GM21447 (cell line): Measurements from ENCODE around the gene COL10A1.

Experiments
- ATAC-seq: cut with Tn5 transposase; IDR thresholded peaks from one replicate; pipeline ENCODE4 v1.9.1; 2021; ENCODE audit not compliant: unreplicated experiment

Gene COL10A1

GRCh38 chr6:116126032-116126431, at the start of gene COL10A1:
Gene COL10A1 (minus strand): TSS chr6:116126132. CDS start chr6:116125492, 640 bp downstream.
- ATAC-seq = no peak

GRCh38 chr6:116175344-116175743, 49.4 kb upstream of the COL10A1 start:
- ATAC-seq = no peak

GRCh38 chr6:116173928-116174327, 48.0 kb upstream of the COL10A1 start:
- no peak for ATAC-seq

- no peak for ATAC-seq
Measured at GRCh38 chr6:116170358-116171057, 44.6 kb upstream of the COL10A1 start.

- no peak for ATAC-seq
Measured at GRCh38 chr6:116169880-116170279, 43.9 kb upstream of the COL10A1 start.

GRCh38 chr6:116168148-116168547, 42.2 kb upstream of the COL10A1 start:
- no peak for ATAC-seq

- ATAC-seq = no peak
Measured at GRCh38 chr6:116166369-116166768, 40.4 kb upstream of the COL10A1 start.

GRCh38 chr6:116165596-116165995, 39.7 kb upstream of the COL10A1 start:
- ATAC-seq = peak; percentile 63

GRCh38 chr6:116159782-116160524, 34.0 kb upstream of the COL10A1 start:
- no peak for ATAC-seq

GRCh38 chr6:116158641-116159040, 32.7 kb upstream of the COL10A1 start:
- no peak for ATAC-seq

GRCh38 chr6:116157391-116157790, 31.5 kb upstream of the COL10A1 start:
- no peak for ATAC-seq

GRCh38 chr6:116156405-116157326, 30.7 kb upstream of the COL10A1 start:
- ATAC-seq = no peak

GRCh38 chr6:116154887-116155286, 29.0 kb upstream of the COL10A1 start:
- no peak for ATAC-seq

GRCh38 chr6:116152620-116153019, 26.7 kb upstream of the COL10A1 start:
- no peak for ATAC-seq

- ATAC-seq = no peak
Measured at GRCh38 chr6:116145803-116146675, 20.1 kb upstream of the COL10A1 start.

- no peak for ATAC-seq
Measured at GRCh38 chr6:116144605-116145004, 18.7 kb upstream of the COL10A1 start.

- no peak for ATAC-seq
Measured at GRCh38 chr6:116139917-116140316, 14.0 kb upstream of the COL10A1 start.

GRCh38 chr6:116136933-116137340, 11.0 kb upstream of the COL10A1 start:
- no peak for ATAC-seq

- ATAC-seq = no peak
Measured at GRCh38 chr6:116136373-116136772, 10.4 kb upstream of the COL10A1 start.

GRCh38 chr6:116133453-116133852, 7.5 kb upstream of the COL10A1 start:
- ATAC-seq = no peak
